HEK293 (cell line): ENCODE results near the gene COL6A2.

Source experiments
- CTCF ChIA-PET: fragments of 350-600 bp; formaldehyde crosslinking; extraction: SDS; loops from one replicate; lab custom pipeline; 2021; ENCODE audit warnings: antibody characterized with exemption; lab: Yijun Ruan, JAX
- POLR2A ChIA-PET: fragments of 300-600 bp; formaldehyde crosslinking; extraction: SDS; loops from one replicate; lab custom pipeline; 2020; ENCODE audit warnings: antibody characterized with exemption, inconsistent platforms; lab: Yijun Ruan, JAX
- H3K27ac ChIP-seq: fragments of 200-500 bp; sonication (Bioruptor generic); 2 replicates; pipeline ENCODE4 v1.5.1; 2014; ENCODE audit warnings: low read depth, low read length, control low read depth, inconsistent platforms; ENCODE audit errors: extremely low read depth
- H3K36me3 ChIP-seq, 2 experiments: fragments of 200-500 bp in 1 of 2; sonication (Bioruptor generic) in 1 of 2; 1 replicate in 1 of 2; 2 replicates in 1 of 2; pipeline ENCODE4 v1.5.1; 2014 to 2017; ENCODE audit warnings: inconsistent platforms in 2 of 2, low read length in 2 of 2; ENCODE audit not compliant: control insufficient read depth in 2 of 2, insufficient read depth in 1 of 2
- H3K4me1 ChIP-seq: fragments of 200-500 bp; sonication (Bioruptor generic); 2 replicates; pipeline ENCODE4 v1.5.1; 2014; ENCODE audit warnings: mild to moderate bottlenecking, low read length, inconsistent platforms; ENCODE audit not compliant: control insufficient read depth, insufficient read depth
- H3K4me3 ChIP-seq: 2 replicates; pipeline ENCODE4 v1.5.1; 2011; ENCODE audit warnings: low read depth, mild to moderate bottlenecking, control low read depth, low read length, moderate library complexity
- H3K9me3 ChIP-seq: fragments of 200-500 bp; sonication (Bioruptor generic); 2 replicates; pipeline ENCODE4 v1.5.1; 2014; ENCODE audit warnings: low read depth, low read length, inconsistent platforms; ENCODE audit not compliant: control insufficient read depth, insufficient read depth
- BCL11A ChIP-seq: fragments of 450-650 bp; formaldehyde crosslinking; IDR thresholded peaks from 2 replicates; pipeline ENCODE4 v1.5.1; 2016; ENCODE audit warnings: low read depth, missing biosample characterization, missing genetic modification characterization
- BCL11B ChIP-seq: fragments of 450-650 bp; formaldehyde crosslinking; IDR thresholded peaks from 2 replicates; pipeline ENCODE4 v1.5.1; 2016; ENCODE audit warnings: low read depth, missing biosample characterization, missing genetic modification characterization
- EGR2 ChIP-seq: fragments of 450-650 bp; formaldehyde crosslinking; IDR thresholded peaks from 2 replicates; pipeline ENCODE4 v1.5.1; 2016; ENCODE audit warnings: low read depth, missing biosample characterization, missing genetic modification characterization
- GLIS2 ChIP-seq: fragments of 450-650 bp; formaldehyde crosslinking; IDR thresholded peaks from 2 replicates; pipeline ENCODE4 v1.5.1; 2016; ENCODE audit warnings: missing biosample characterization, missing genetic modification characterization
- HIC1 ChIP-seq: fragments of 450-650 bp; formaldehyde crosslinking; IDR thresholded peaks from 2 replicates; pipeline ENCODE4 v1.5.1; 2016; ENCODE audit warnings: missing biosample characterization, missing genetic modification characterization
- KLF1 ChIP-seq: fragments of 450-650 bp; formaldehyde crosslinking; IDR thresholded peaks from 2 replicates; pipeline ENCODE4 v1.5.1; 2016; ENCODE audit warnings: missing biosample characterization, missing genetic modification characterization
- KLF10 ChIP-seq: fragments of 450-650 bp; IDR thresholded peaks from 2 replicates; pipeline ENCODE4 v1.5.1; 2018; ENCODE audit warnings: missing biosample characterization, mild to moderate bottlenecking, missing genetic modification characterization
- MEIS1 ChIP-seq: sonication (generic); formaldehyde crosslinking; IDR thresholded peaks from 2 replicates; pipeline ENCODE4 v1.8.1; 2022; ENCODE audit warnings: missing genetic modification reagents, mild to moderate bottlenecking, borderline replicate concordance
- SP2 ChIP-seq: fragments of 450-650 bp; formaldehyde crosslinking; IDR thresholded peaks from 2 replicates; pipeline ENCODE4 v1.5.1; 2016; ENCODE audit warnings: missing biosample characterization, missing genetic modification characterization
- TCF7L2 ChIP-seq: IDR thresholded peaks from 2 replicates; pipeline ENCODE4 v1.6.1; 2011; ENCODE audit warnings: low read depth, mild to moderate bottlenecking, inconsistent platforms, low read length, moderate library complexity, borderline replicate concordance
- ZBTB7A ChIP-seq: fragments of 450-650 bp; formaldehyde crosslinking; IDR thresholded peaks from 2 replicates; pipeline ENCODE4 v1.5.1; 2016; ENCODE audit warnings: low read depth, missing biosample characterization, missing genetic modification characterization
- ZFP37 ChIP-seq: fragments of 450-650 bp; formaldehyde crosslinking; IDR thresholded peaks from 2 replicates; pipeline ENCODE4 v1.5.1; 2016; ENCODE audit warnings: missing biosample characterization, missing genetic modification characterization
- ZNF148 ChIP-seq: fragments of 450-650 bp; formaldehyde crosslinking; IDR thresholded peaks from 2 replicates; pipeline ENCODE4 v1.5.0; 2017; ENCODE audit warnings: missing biosample characterization, missing genetic modification characterization, borderline replicate concordance
- ZNF248 ChIP-seq: fragments of 450-650 bp; formaldehyde crosslinking; IDR thresholded peaks from 2 replicates; pipeline ENCODE4 v1.5.1; 2017; ENCODE audit warnings: missing biosample characterization, missing genetic modification characterization
- ZNF266 ChIP-seq: fragments of 450-650 bp; formaldehyde crosslinking; IDR thresholded peaks from 2 replicates; pipeline ENCODE4 v1.5.1; 2016; ENCODE audit warnings: missing biosample characterization, missing genetic modification characterization, low read depth
- ZNF311 ChIP-seq: fragments of 450-650 bp; formaldehyde crosslinking; IDR thresholded peaks from 2 replicates; pipeline ENCODE4 v1.5.1; 2017; ENCODE audit warnings: missing biosample characterization, missing genetic modification characterization, borderline replicate concordance
- ZNF366 ChIP-seq: fragments of 450-650 bp; formaldehyde crosslinking; conservative IDR thresholded peaks from 2 replicates; pipeline ENCODE4 v1.5.1; 2016; ENCODE audit warnings: missing biosample characterization, missing genetic modification characterization
- ZNF473 ChIP-seq: fragments of 450-650 bp; formaldehyde crosslinking; IDR thresholded peaks from 2 replicates; pipeline ENCODE4 v1.5.1; 2017; ENCODE audit warnings: missing biosample characterization, missing genetic modification characterization
- ZNF658 ChIP-seq: fragments of 450-650 bp; formaldehyde crosslinking; IDR thresholded peaks from 2 replicates; pipeline ENCODE4; 2016; ENCODE audit warnings: missing biosample characterization, missing genetic modification characterization
- TF ChIP-seq, protein P1 (sequence below): IDR thresholded peaks from 2 replicates; pipeline ENCODE4 v1.6.1; 2011; ENCODE audit warnings: mild to moderate bottlenecking, low read depth, low read length, borderline replicate concordance
- TF ChIP-seq, protein P2 (sequence below): fragments of 450-650 bp; formaldehyde crosslinking; IDR thresholded peaks from 2 replicates; pipeline ENCODE4 v1.5.1; 2016; ENCODE audit warnings: missing biosample characterization, missing genetic modification characterization

COL6A2 gene

GRCh38 chr21:46124083-46124925 is 26.4 kb downstream of the COL6A2 start (continued):
- 0 out of 2 replicates have a peak, but pooled peaks have one; percentile 9 for TF ChIP-seq ZNF148
- TF ChIP-seq MEIS1 (CRISPR knock-in tag), result no peak
- TF ChIP-seq ZNF366 (tag by site-specific recombination), result peak; percentile 96
- TF ChIP-seq ZFP37, result no peak
- no peak for TF ChIP-seq ZNF248 (tag by site-specific recombination)
- 0 out of 2 replicates have a peak, but pooled peaks have one; percentile 17 for TF ChIP-seq ZNF266 (tag by site-specific recombination)
- peak; percentile 84; the same call in 1 of the 2 replicates for TF ChIP-seq ZNF473 (tag by site-specific recombination)
- 0 out of 2 replicates have a peak, but pooled peaks have one; percentile 55 for TF ChIP-seq ZNF311
- TF ChIP-seq, protein P1, sequence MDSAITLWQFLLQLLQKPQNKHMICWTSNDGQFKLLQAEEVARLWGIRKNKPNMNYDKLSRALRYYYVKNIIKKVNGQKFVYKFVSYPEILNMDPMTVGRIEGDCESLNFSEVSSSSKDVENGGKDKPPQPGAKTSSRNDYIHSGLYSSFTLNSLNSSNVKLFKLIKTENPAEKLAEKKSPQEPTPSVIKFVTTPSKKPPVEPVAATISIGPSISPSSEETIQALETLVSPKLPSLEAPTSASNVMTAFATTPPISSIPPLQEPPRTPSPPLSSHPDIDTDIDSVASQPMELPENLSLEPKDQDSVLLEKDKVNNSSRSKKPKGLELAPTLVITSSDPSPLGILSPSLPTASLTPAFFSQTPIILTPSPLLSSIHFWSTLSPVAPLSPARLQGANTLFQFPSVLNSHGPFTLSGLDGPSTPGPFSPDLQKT, result no peak
- peak; percentile 100 for TF ChIP-seq EGR2
- 0 out of 2 replicates have a peak, but pooled peaks have one; percentile 12 for TF ChIP-seq KLF1 (tag by site-specific recombination)
- 0 out of 2 replicates have a peak, but pooled peaks have one; percentile 59 for TF ChIP-seq ZNF658
- TF ChIP-seq HIC1 (tag by site-specific recombination), result 0 out of 2 replicates have a peak, but pooled peaks have one; percentile 60
- TF ChIP-seq SP2, result peak; percentile 44
- TF ChIP-seq TCF7L2, result no peak
- TF ChIP-seq, all 188 proteins: peak for 15

DNA sequence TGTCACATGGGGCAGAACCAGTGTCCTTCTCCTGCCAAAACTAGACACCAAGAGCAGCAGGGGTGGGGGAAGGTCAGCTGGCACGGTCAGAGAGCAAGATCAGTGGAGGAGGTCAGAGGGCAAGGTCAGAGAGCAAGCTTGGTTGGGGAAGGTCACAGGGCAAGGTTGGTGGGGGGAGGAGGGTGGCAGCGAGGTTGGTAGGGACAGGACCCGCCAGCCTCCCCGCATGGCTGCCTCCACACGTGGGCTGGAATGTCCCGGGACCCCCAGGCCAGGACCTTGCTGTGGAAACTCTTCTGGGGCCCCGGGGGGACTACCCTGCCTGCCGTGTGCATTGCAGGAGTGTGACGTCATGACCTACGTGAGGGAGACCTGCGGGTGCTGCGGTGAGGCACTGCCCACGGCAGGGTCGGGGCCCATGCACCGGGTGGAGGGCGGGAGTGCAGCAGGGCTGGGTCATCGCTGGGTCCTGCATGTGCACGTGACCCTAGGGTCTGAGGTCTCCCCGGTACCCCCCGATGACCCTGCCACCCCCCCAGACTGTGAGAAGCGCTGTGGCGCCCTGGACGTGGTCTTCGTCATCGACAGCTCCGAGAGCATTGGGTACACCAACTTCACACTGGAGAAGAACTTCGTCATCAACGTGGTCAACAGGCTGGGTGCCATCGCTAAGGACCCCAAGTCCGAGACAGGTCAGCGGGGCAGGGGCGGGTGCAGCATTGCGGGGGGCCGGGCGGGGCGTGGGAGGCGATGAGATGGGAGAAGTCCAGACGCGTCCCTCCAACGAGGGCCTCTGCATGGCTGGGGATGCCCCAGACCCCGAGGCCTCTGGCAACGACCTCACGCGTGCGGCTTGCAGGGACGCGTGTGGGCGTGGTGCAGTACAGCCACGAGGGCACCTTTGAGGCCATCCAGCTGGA is 27.3 kb downstream of the COL6A2 start:
- ChIA-PET CTCF (no interaction called here), POLR2A (no interaction called here)
- H3K4me1 ChIP-seq, result no peaks in the 10 kb centered on the region
- 0 out of 2 replicates have a peak, but pooled peaks have one; percentile 5 for TF ChIP-seq GLIS2 (tag by site-specific recombination)
- TF ChIP-seq, protein P2, sequence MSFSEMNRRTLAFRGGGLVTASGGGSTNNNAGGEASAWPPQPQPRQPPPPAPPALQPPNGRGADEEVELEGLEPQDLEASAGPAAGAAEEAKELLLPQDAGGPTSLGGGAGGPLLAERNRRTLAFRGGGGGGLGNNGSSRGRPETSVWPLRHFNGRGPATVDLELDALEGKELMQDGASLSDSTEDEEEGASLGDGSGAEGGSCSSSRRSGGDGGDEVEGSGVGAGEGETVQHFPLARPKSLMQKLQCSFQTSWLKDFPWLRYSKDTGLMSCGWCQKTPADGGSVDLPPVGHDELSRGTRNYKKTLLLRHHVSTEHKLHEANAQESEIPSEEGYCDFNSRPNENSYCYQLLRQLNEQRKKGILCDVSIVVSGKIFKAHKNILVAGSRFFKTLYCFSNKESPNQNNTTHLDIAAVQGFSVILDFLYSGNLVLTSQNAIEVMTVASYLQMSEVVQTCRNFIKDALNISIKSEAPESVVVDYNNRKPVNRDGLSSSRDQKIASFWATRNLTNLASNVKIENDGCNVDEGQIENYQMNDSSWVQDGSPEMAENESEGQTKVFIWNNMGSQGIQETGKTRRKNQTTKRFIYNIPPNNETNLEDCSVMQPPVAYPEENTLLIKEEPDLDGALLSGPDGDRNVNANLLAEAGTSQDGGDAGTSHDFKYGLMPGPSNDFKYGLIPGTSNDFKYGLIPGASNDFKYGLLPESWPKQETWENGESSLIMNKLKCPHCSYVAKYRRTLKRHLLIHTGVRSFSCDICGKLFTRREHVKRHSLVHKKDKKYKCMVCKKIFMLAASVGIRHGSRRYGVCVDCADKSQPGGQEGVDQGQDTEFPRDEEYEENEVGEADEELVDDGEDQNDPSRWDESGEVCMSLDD, result peak; percentile 31; the same call in 1 of the 2 replicates
- peak; percentile 96 for TF ChIP-seq BCL11A (tag by site-specific recombination)
- TF ChIP-seq BCL11B (tag by site-specific recombination), result peak; percentile 94
- no peak for TF ChIP-seq KLF10 (tag by site-specific recombination)
- 0 out of 2 replicates have a peak, but pooled peaks have one; percentile 64 for TF ChIP-seq ZBTB7A (tag by site-specific recombination)
- no peak overlapping the region for H3K27ac ChIP-seq
- H3K4me3 ChIP-seq, result no peak overlapping the region
- no peaks in the 10 kb centered on the region for H3K9me3 ChIP-seq
- peaks cover 0 to 57% of the 10 kb centered on the region in 2 experiments; a peak in 1 of 3 replicates for H3K36me3 ChIP-seq
